HepG2 (cell line): Measurements from ENCODE around the gene ASXL1. TPM values are rescaled to one million over a fixed set of nuclear protein-coding genes. Genes with fewer than 3 reads are reported as not detected.

Source experiments
- AKAP8 ChIP-seq: sonication (generic); formaldehyde crosslinking; IDR thresholded peaks from 2 replicates; pipeline ENCODE4 v1.5.1; 2020; ENCODE audit warnings: mild to moderate bottlenecking, missing genetic modification reagents
- ATF7 ChIP-seq, 2 experiments: fragments of 450-650 bp in 1 of 2; sonication (generic) in 1 of 2; formaldehyde crosslinking in 1 of 2; IDR thresholded peaks; 2 replicates each; pipeline versions ENCODE4 v1.4.0 to v1.6.1; 2016 to 2020; ENCODE audit warnings: antibody characterized with exemption in 1 of 2, mild to moderate bottlenecking in 1 of 2, missing genetic modification reagents in 1 of 2
- GLMP ChIP-seq: sonication (generic); formaldehyde crosslinking; IDR thresholded peaks from 2 replicates; pipeline ENCODE4 v1.9.0; 2021; ENCODE audit warnings: missing genetic modification reagents, mild to moderate bottlenecking, borderline replicate concordance
- HNF1B ChIP-seq: sonication (generic); formaldehyde crosslinking; IDR thresholded peaks from 2 replicates; pipeline ENCODE4 v1.5.1; 2020; ENCODE audit warnings: mild to moderate bottlenecking, moderate library complexity, missing genetic modification reagents
- MATR3 ChIP-seq: sonication (generic); formaldehyde crosslinking; IDR thresholded peaks from 2 replicates; pipeline ENCODE4 v1.4.0; 2020; ENCODE audit warnings: missing genetic modification reagents
- NFKB2 ChIP-seq: sonication (generic); formaldehyde crosslinking; IDR thresholded peaks from 2 replicates; pipeline ENCODE4 v1.4.0; 2020; ENCODE audit warnings: missing genetic modification reagents, borderline replicate concordance
- PITX1 ChIP-seq: sonication (generic); formaldehyde crosslinking; IDR thresholded peaks from 2 replicates; pipeline ENCODE4 v1.5.1; 2020; ENCODE audit warnings: mild to moderate bottlenecking, missing genetic modification reagents
- SIX4 ChIP-seq: sonication (generic); formaldehyde crosslinking; IDR thresholded peaks from 2 replicates; pipeline ENCODE4 v1.4.0; 2020; ENCODE audit warnings: missing genetic modification reagents
- WIZ ChIP-seq: sonication (generic); formaldehyde crosslinking; IDR thresholded peaks from 2 replicates; pipeline ENCODE4 v1.5.1; 2020; ENCODE audit warnings: mild to moderate bottlenecking, missing genetic modification reagents
- YEATS2 ChIP-seq: sonication (generic); formaldehyde crosslinking; IDR thresholded peaks from 2 replicates; pipeline ENCODE4 v1.4.0; 2020; ENCODE audit warnings: missing genetic modification reagents, borderline replicate concordance
- ZFP36L2 ChIP-seq: sonication (generic); formaldehyde crosslinking; IDR thresholded peaks from 2 replicates; pipeline ENCODE4 v1.4.0; 2020; ENCODE audit warnings: missing genetic modification reagents
- ZFP62 ChIP-seq: sonication (generic); formaldehyde crosslinking; IDR thresholded peaks from 2 replicates; pipeline ENCODE4 v1.4.0; 2020; ENCODE audit warnings: missing genetic modification reagents
- ZKSCAN8 ChIP-seq: IDR thresholded peaks from 2 replicates; pipeline ENCODE4 v1.6.1; 2016; ENCODE audit warnings: borderline replicate concordance, missing genetic modification reagents, missing compliant biosample characterization
- ZNF253 ChIP-seq: sonication (generic); formaldehyde crosslinking; IDR thresholded peaks from 2 replicates; pipeline ENCODE4 v1.8.0; 2022; ENCODE audit warnings: mild to moderate bottlenecking, missing genetic modification reagents, borderline replicate concordance
- ZNF256 ChIP-seq: sonication (generic); formaldehyde crosslinking; conservative IDR thresholded peaks from 2 replicates; pipeline ENCODE4 v1.4.0; 2020; ENCODE audit warnings: missing genetic modification reagents
- ZNF350 ChIP-seq: sonication (generic); formaldehyde crosslinking; IDR thresholded peaks from 2 replicates; pipeline ENCODE4 v1.4.0; 2020; ENCODE audit warnings: mild to moderate bottlenecking, low read depth, missing genetic modification reagents, borderline replicate concordance
- ZNF383 ChIP-seq: sonication (generic); formaldehyde crosslinking; IDR thresholded peaks from 2 replicates; pipeline ENCODE4 v1.4.0; 2020; ENCODE audit warnings: missing genetic modification reagents, mild to moderate bottlenecking, borderline replicate concordance
- ZNF547 ChIP-seq: sonication (generic); formaldehyde crosslinking; IDR thresholded peaks from 2 replicates; pipeline ENCODE4 v1.5.1; 2020; ENCODE audit warnings: mild to moderate bottlenecking, missing genetic modification reagents
- ZNF816 ChIP-seq: sonication (generic); formaldehyde crosslinking; IDR thresholded peaks from 2 replicates; pipeline ENCODE4 v1.8.0; 2022; ENCODE audit warnings: missing genetic modification reagents, mild to moderate bottlenecking, borderline replicate concordance
- polyA plus RNA-seq, 8 experiments: library from polyadenylated mRNA; depleted of rRNA in 3 of 8; stranded (reverse) in 7 of 8; unstranded in 1 of 8; fragments of >200 nt; fragmentation: Illumina TruSeq in 4 of 8; extraction: Trizol in 4 of 8; gene quantifications; 2 replicates each; pipeline versions ENCODE4 v1.2.1 to v1.2.3, GENCODE V29; 2011 to 2016; ENCODE audit warnings: low read depth in 4 of 8, missing spikeins in 1 of 8, mixed read lengths in 1 of 8; ENCODE audit not compliant: insufficient read depth in 1 of 8
- total RNA-seq, 5 experiments: library from RNA; depleted of rRNA; stranded (reverse); fragments of >200 nt; fragmentation: Illumina TruSeq; extraction: Trizol; gene quantifications; 2 replicates each; pipeline ENCODE4 v1.2.3, GENCODE V29; 2016; ENCODE audit warnings: low read depth in 1 of 5
- TF ChIP-seq, protein P1 (sequence below): sonication (generic); formaldehyde crosslinking; IDR thresholded peaks from 2 replicates; pipeline ENCODE4 v1.4.0; 2020; ENCODE audit warnings: missing genetic modification reagents, borderline replicate concordance
- TF ChIP-seq, protein P2 (sequence below): sonication (generic); formaldehyde crosslinking; IDR thresholded peaks from 2 replicates; pipeline ENCODE4 v1.9.0; 2021; ENCODE audit warnings: missing genetic modification reagents, borderline replicate concordance

ASXL1 gene
- total and polyA plus RNA-seq, 2 of the 13 experiments (the other 11 are each of a cell fraction or from before 2014, with no cell fraction given): 62.1 to 74.8 TPM

GRCh38 chr20:32358883-32359632 is 927 bp downstream of the ASXL1 start (continued):
- TF ChIP-seq, protein P1, sequence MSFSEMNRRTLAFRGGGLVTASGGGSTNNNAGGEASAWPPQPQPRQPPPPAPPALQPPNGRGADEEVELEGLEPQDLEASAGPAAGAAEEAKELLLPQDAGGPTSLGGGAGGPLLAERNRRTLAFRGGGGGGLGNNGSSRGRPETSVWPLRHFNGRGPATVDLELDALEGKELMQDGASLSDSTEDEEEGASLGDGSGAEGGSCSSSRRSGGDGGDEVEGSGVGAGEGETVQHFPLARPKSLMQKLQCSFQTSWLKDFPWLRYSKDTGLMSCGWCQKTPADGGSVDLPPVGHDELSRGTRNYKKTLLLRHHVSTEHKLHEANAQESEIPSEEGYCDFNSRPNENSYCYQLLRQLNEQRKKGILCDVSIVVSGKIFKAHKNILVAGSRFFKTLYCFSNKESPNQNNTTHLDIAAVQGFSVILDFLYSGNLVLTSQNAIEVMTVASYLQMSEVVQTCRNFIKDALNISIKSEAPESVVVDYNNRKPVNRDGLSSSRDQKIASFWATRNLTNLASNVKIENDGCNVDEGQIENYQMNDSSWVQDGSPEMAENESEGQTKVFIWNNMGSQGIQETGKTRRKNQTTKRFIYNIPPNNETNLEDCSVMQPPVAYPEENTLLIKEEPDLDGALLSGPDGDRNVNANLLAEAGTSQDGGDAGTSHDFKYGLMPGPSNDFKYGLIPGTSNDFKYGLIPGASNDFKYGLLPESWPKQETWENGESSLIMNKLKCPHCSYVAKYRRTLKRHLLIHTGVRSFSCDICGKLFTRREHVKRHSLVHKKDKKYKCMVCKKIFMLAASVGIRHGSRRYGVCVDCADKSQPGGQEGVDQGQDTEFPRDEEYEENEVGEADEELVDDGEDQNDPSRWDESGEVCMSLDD (CRISPR knock-in tag): peak; percentile 71
- no peak for TF ChIP-seq ZFP36L2
- TF ChIP-seq WIZ (CRISPR knock-in tag): no peak
- peak; percentile 76; the same call in 1 of the 2 replicates for TF ChIP-seq AKAP8
- TF ChIP-seq MATR3 (CRISPR knock-in tag): no peak
- 0 out of 2 replicates have a peak, but pooled peaks have one; percentile 20 for TF ChIP-seq SIX4 (CRISPR knock-in tag)
- TF ChIP-seq ZNF350 (CRISPR knock-in tag): peak; percentile 74
- TF ChIP-seq ZNF253 (CRISPR knock-in tag): no peak
- peak; percentile 78; the same call in 1 of the 2 replicates for TF ChIP-seq PITX1 (CRISPR knock-in tag)
- peak; percentile 81; the same call in 1 of the 2 replicates for TF ChIP-seq ZNF256 (CRISPR knock-in tag)
- TF ChIP-seq NFKB2 (CRISPR knock-in tag): peak; percentile 74
- TF ChIP-seq ZFP62 (CRISPR knock-in tag): no peak
- TF ChIP-seq ZNF547 (CRISPR knock-in tag): peak; percentile 93
- TF ChIP-seq ZKSCAN8 (CRISPR knock-in tag): peak; percentile 37; the same call in 1 of the 2 replicates
- TF ChIP-seq, protein P2, sequence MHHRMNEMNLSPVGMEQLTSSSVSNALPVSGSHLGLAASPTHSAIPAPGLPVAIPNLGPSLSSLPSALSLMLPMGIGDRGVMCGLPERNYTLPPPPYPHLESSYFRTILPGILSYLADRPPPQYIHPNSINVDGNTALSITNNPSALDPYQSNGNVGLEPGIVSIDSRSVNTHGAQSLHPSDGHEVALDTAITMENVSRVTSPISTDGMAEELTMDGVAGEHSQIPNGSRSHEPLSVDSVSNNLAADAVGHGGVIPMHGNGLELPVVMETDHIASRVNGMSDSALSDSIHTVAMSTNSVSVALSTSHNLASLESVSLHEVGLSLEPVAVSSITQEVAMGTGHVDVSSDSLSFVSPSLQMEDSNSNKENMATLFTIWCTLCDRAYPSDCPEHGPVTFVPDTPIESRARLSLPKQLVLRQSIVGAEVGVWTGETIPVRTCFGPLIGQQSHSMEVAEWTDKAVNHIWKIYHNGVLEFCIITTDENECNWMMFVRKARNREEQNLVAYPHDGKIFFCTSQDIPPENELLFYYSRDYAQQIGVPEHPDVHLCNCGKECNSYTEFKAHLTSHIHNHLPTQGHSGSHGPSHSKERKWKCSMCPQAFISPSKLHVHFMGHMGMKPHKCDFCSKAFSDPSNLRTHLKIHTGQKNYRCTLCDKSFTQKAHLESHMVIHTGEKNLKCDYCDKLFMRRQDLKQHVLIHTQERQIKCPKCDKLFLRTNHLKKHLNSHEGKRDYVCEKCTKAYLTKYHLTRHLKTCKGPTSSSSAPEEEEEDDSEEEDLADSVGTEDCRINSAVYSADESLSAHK (CRISPR knock-in tag): no peak
- no peak; the same call in 1 of the 2 replicates for TF ChIP-seq ZNF383 (CRISPR knock-in tag)
- TF ChIP-seq ATF7 (IDR thresholded peaks at IDR 0.05): no peak
- no peak for TF ChIP-seq ATF7 (CRISPR knock-in tag; IDR thresholded peaks at IDR 0.05)
- peak; percentile 94 for TF ChIP-seq ZNF816 (CRISPR knock-in tag)
- TF ChIP-seq YEATS2: no peak; the same call in 1 of the 2 replicates
- TF ChIP-seq GLMP (CRISPR knock-in tag): no peak
- TF ChIP-seq HNF1B (CRISPR knock-in tag): peak; percentile 74
